ENCODE measurements around the gene SDCCAG8.
"Not testable (repeated sequence)": the region's sequence is repeated elsewhere in the genome, so short reads cannot be mapped to it uniquely, and the experiment has no call there.

The SDCCAG8 gene

DNA sequence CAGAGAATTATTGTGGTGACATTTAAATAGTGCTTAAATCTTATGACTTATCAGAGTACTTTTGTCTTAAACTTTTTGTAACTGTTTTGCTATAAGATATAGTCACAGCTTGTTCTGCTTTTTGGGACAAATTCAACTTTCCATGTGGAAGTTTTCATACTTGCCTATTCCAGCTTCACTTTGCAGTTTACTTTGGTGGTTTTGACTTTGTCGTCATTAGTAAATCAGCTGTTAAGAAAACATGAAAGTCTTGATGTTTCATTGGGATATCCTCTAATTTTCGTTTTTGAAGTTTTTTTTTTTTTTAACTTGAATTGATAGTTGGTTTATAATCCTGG, 31.3 kb downstream of the SDCCAG8 start:
- no peak for DNase-seq

DNA sequence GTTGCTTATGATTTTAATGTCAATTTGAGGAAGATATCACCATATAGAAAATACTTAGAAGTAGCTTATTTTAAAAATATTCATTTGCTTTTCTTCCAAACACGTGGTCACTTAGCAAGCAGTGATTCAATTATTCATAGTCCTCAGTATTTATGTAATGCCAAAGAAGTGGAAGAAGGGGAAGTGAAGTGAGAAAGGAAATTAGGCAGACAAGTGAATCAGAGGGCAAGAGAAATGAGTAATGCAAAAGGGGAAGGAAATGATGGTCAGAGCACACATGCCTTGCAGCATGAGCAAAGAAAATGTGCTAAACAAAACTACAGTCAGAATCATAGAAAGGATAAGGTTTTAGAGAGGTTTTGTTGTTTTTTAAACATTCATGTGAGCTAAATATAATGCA, 31.8 kb downstream of the SDCCAG8 start:
- peak; percentile 9 to 29 for DNase-seq

DNA sequence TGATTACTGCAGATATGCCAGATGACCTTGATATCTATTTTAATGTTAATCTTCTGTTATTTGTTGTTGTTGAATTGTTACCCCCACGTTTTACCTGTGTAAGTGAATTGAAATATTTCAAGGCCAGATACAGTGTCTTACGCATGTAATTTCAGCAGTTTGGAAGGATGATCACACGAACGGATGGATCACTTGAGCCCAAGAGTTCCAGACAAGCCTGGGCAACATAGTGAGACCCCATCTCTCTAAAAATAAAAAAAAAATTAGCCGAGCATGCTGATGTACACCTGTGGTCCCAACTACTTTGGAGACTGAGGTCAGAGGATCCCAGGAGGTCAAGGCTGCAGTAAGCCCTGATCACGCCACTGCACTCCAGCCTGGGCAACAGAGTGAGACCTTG, 32.2 kb downstream of the SDCCAG8 start:
- DNase-seq = no peak

DNA sequence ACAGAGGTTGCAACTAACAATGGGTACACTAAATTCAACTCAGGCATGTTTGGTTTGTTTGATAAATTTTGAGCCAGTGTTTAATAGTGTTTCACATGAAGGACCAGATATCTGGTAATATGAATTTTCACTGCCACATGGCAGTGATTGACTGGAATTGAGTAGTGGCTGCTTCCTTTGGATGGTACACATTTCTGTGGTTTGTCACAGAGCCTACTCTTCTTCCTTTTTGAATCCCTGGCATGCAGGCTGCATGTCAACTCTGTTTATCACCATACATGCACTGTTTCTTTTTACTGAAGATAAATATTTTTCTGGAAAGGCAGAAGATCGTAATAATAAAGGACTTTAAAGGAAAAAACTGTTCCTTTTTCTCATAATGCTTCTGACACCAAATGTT, 35.5 kb downstream of the SDCCAG8 start:
- no peak for DNase-seq

DNA sequence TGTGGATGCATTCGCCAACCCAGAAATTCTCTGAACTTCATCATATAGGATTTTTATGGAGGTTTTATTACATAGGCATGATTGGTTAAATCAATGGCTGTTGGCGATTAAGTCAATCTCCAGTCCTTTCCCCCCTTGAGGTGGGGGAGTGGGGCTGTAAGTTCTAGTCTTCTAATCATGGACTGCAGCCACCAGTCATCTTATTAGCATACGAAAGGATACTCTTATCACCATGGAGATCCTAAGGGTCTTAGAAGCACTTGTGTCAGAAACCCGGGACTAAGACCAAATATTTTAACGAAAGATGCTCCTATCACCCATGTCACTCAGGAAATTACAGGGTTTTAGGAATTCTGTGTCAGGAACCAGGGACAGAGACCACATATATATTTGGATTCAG, 36.3 kb downstream of the SDCCAG8 start:
- no peak for DNase-seq

DNA sequence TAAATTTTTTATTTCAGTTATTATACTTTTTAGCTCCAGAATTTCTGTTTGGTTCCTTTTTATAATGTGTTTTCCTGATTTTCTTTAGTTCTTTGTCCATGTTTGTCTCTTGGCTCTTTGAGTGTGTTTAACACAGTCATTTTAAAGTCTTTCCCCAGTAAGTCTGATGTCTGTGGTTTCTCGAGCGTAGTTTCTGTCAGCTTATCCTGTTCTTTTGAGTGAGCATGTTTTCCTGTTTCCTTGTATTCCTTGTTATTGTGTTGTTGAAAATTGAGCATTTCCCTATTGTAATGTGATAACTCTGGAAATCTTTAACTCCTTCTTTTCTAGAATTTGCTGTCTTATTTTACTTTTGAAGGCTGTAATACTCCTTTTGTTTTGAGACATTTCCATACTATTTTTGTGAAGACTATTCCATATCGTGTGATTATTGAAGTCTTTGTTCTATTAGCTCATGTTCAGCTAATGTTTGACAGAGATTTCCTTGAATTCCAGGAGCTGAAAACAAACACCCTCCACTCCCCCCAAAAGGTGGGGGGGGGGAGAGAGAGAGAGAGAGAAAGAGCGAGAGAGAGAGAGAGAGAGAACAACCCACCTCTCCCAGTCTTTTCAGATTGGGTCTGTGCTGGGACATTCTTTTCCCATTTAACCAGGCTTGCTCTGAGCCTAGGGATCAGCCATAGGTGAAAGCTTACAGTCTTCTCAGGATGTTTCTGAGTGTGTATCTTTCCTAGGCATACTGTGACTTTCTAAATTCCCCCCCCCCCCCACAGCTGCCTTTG, 38.3 kb downstream of the SDCCAG8 start:
- no peak for DNase-seq

DNA sequence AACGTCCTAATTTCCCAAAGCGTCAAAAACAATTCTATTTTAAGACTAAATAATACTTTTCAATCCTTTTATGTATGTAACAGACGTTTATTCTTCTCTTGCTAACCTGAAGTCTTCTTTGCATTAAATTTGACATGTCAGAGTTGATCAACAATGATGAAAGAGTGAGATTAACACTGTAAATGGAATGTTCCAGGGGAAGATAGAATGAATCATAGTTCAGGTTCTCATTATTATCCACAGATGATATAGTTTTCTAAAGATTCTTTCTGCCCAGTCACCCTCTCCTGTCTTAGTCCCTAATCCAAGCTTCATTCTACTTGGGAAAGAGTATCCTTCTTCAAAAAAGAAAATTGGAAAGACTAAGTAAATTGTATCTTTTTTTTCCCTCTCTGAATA, 38.9 kb downstream of the SDCCAG8 start:
- DNase-seq = no peak

DNA sequence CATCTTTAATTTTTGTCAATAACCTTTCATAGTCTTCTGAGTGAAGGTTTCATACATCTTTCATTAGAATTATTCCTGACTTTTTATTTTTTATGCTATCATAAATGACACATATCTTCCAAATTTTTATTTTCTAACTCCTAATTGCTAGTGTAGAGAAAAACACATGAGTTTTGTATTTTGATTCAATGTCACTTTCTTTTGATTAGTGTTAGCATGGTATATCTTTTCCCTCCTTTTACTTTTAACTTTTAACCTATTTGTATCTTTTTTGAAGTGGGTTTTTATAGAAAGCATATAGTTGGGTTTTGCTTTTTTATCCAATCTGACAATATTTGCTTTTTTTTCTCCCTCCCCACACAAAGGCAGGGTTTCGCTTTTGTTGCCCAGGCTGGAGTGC, 43.2 kb downstream of the SDCCAG8 start:
- DNase-seq = no peak

DNA sequence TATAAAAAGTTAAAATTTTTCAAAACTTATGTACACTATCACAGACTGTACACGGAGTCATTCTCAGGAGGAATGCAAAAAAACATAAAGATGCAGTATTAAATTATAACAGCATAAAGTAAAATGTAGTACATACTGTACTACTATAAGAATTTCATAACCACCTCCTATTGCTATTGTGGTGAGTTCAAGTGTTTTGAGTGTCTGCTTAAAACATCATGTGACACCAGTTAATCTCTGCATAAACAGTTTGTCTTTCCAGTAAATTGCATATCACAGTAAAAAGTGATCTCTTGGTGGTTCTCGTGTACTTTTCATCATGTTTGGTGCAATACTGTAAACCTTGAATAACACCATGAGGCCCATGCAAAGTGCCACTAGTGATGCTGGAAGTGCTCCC, 45.2 kb downstream of the SDCCAG8 start:
- DNase-seq = no peak

DNA sequence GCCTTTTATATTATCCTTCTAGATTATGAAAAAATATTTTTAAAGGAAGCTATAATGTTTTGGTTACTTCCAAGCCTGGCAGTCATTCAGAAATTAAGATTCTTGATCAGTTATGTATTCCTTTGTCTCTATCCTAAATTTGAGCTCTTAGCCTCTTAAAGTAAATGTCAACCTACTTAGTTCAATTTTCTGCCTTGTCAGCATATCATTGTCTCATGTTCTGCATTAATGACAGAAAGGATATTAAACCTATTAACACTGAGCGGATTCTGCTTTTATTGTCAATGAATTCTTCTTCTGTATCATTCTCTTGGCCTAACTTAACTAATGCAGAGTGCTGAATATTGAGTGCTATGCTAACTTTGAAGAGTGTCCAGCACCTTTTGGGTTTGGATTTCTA, 56.0 kb downstream of the SDCCAG8 start:
- DNase-seq = no peak

DNA sequence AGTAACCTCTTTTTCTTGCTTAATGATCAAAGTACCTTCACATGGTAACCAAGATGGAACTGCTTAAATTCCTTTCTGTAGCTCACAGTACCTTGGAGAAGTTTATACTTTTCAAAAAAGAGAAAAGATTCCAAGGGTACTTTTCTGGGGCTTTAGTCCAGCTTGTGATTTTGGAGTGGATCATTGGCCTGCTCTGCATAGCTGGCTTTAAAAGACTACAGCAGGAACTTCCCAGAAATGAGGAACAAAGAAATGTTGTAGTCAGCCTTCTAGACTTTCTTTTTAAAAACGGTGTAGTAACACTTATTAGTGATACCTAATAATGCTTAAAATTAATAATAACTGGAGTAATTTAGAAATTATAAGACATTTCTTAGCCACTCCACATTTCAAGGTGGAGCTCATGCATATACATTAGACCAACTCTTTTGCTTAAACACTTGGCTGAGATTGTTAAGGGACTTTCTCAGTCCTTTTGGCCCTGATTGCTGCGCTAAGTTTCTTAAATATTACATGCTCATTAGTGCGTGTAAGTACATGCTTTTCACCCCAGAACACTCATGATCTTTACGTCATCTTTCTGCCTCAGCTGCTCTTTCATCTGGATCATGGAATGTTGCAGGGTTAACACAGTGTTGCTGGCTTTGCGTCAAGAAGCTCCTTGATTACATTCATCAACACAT, 57.3 kb downstream of the SDCCAG8 start:
- no peak for DNase-seq

DNA sequence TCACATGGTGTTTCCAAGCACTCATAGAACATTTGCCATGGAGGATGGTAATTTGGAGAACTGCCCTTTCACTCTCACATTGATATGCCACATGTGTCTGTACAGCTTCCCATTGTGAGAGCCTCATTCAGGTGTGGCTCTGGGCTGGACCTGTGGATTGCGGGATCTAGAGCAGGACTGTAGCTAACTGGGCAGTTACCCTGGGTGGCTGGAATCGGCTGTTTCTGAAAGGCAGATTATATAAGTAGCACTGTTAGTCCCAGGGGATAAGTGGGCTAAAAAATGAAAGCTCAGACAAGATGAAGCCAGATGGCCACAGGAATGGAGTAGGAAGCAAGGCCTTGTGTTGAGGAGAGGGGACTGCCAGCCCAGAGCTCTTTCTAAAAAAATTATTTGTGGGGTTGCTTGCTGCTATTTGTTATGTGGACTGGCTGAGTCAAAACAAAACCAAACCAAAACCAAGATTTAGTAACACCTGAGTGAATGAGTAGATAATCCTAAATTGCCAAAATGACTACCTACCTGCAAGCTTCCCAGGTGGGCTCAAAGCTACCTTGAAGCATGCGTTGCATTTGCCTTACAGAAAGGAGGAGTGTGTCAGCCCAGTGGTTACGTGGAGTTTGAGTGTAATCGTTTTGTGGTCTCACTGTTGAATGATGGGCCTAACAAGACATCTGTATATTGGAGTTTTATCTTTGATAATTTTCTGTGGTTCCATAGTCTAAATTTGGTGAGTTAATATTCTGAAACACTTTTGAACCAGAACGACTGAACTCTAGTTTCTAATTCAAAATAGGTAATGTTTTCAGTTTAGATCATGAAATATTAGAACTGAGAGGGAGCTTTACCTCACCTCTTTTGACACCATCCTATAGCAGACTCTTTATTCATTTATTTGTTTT, 58.0 kb downstream of the SDCCAG8 start:
- DNase-seq = no peak

DNA sequence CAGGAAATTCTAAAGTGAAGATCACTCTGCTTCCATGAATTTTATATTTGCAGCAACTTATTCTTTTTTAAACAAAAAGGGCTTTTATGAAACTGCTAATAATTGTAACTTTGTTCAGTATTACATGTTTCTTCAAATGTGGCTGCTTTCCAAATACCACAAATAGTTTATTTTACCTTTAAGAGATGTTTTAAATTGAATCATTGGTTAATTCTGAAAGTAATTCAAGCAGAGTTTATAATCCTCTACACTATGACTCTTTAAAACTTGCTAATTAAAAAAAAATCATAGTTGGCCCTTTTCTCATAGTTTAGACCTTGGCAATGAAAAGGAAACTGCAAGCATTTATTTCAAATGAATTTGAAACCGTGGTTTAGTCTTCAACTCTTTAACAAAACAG, 59.6 kb downstream of the SDCCAG8 start:
- no peak for DNase-seq

DNA sequence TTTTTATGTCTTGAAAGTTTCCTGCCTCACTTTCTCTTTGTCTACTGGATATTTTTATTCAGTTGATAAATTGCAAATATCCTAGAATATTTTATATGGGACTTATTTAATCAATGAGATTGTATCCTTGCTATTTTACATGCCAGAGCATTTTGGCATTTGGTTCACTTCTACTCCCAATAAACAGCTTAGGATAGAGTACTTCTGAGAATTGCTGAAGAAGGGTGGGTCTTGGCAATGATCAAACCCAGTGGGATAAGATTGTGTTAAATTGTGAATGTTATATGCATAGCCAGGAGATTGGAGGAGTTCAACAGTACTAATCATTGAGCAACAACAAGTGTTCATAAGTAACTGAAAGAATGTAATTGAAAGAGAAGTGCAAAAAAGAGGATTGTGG, 60.1 kb downstream of the SDCCAG8 start:
- no peak for DNase-seq

DNA sequence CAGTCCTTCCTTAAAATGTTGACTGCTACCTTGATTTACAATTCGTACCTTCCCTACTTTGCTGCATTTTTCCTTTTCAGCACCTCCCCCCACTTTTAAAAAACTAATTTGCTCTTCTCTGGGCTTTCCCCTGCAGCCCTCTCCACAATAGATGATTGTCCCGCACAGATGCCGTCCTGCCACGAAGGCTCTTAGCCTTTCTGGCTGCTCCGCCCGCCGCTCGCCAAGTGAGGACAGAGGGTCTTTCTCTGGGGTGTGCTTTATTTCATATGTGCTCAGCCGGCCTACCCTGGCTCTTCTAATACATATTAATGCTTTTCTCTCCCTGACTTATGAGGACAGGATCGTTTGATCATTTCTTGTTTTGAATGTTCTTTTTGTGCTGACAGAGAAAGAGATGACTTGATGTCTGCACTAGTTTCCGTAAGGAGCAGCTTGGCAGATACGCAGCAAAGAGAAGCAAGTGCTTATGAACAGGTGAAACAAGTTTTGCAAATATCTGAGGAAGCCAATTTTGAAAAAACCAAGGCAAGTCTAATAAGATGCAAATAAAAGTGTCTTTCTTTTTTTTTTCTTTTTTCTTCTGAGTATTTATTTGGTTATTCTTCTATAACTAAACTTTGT, 60.6 kb downstream of the SDCCAG8 start:
- no peak for DNase-seq

DNA sequence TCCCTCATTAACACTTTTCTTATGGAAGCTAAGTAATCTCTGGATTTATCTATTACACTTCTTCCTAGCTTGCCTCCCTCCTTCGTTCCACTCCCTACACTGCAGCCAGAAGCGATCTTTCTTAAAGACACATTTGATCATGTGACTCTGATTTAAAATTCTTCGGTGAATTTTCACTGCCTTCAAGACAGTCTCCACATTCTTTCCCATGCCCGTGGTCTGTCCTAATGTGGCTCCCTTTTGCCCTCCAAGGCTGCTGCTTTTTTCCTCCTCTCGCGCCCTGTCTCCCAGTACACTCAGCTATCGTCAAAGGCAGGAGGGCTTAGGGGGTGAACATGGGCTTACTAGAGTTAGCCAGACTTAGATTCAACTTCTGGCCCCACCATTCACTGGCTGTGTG, 64.4 kb downstream of the SDCCAG8 start:
- no peak for DNase-seq

DNA sequence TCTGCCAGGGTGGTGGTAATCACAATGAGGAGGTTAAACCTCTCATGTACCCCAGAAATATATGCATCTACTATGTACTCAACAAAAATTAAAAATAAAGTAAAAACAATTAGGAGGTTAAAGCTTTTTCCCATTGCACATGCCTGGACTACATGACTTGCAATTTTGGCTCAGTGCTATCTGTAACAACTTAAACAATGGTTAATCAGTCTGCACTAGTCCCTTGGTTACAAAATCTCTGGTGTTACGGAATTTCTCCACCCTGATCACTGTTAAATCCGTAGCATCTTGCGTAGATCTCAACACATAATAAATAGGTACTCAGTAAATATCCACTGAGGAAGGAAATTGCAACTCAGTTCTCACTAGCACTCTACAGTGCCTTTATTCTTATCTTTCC, 66.5 kb downstream of the SDCCAG8 start:
- DNase-seq = no peak

DNA sequence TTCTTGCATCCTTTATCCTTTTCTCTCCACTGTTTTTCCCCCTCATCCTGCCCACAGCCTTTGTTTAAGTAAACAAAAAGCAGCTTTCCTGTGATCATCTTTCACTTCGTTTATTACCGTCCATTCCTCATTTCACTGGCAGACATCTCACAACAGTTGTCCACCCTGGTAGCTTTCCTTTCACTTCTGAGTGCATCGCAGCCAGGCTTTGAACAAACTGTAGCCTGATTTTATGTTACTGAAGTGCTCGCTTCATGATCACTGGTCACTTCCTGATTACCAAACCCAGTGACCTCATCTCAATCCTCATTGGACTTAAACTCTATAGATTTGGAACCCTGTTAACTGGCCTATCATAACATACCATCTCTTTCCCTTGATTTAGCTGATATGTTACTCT, 67.7 kb downstream of the SDCCAG8 start:
- no peak for DNase-seq

DNA sequence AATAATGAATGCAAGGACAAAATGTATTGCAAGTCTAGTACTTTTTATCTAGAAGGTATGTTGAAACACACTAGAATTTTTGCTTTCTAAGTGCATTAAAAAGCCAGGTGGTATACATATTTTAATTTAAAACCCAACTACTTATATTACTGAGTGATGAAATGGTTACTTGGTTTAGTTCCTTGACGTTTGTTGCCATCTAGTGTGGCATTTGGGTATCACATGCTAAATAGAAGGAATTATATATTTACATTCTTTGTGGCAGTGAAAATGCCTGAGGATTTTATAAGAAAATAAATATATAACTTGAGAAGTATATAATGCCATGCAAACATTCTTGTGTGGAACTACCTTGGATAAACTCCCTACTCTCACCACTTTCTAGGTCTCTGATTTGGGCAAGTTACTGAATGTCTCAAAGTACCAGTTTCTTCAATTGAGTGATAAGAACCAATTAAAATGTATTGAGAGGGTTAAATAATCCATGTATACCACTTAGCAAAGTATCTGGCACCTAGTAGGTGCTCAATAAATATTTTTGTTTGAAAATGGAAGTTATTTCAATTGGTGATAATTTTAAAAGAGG, 69.6 kb downstream of the SDCCAG8 start:
- DNase-seq = peak in 1 of 2 donors; percentile 59

DNA sequence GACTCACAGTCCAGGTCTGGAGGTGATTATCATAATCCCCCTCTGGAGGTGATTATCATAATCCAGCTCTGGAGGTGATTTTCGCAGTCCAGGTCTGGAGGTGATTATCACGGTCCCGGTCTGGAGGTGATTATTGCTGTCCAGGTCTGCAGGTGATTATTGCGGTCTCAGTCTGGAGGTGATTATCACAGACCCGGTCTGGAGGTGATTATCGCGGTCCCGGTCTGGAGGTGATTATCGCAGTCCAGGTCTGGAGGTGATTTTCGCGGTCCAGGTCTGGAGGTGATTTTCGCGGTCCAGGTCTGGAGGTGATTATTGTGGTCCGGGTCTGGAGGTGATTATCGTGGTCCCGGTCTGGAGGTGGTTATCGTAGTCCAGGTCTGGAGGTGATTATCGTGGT, 76.6 kb downstream of the SDCCAG8 start:
- DNase-seq = no peak

DNA sequence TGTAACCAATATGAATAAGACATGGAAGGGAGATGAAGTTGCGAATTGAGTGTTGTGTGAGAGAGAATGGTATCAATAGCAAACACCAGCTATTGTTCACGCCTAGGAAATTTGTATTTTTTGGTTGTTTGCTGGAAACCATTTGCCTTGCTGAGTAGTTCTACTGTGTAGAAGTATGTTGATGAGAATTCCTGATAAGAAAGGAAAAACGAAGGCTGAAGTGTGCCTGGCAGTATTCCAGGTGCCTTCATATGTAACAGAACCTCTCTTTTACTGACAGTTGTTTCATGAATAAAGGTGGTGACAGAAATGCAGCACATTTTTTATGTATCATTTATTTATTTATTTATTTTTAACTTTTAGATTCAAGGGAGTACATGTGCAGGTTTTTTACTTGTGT, 79.5 kb downstream of the SDCCAG8 start:
- DNase-seq = no peak

DNA sequence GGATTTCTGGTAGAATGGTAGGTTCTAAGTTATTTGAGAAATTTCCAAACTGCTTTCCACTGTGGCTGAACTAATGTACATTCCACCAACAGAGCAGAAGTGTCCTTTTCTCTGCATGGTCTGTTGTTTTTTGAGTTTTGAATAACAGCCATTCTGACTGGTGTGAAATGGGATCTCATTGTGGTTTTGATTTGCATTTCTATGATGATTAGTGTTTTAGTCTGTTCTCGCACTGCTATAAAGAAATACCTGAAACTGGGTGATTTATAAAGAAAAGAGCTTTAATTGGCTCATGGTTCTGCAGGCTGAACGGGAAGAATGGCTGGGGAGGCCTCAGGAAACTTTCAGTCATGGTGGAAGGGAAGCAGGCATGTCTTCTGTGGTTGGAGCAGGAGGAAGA, 80.3 kb downstream of the SDCCAG8 start:
- DNase-seq = no peak

DNA sequence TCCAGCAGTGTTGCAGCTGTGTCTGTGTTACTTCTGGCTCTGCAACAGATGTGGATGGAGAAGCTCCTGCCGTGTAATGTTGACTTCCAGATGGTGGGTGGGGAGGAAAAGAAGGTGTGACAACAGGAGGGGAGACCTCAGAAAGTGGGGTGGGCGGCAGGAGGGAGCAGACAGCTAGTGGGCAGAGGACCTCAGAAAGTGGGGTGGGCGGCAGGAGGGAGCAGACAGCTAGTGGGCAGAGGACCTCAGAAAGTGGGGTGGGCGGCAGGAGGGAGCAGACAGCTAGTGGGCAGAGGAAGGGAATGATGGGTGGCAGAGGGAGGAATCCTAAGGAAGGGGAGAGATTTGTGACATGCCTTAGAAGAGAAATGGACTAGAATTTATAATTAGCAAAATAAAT, 83.0 kb downstream of the SDCCAG8 start:
- DNase-seq = not testable (repeated sequence)

Data from CD4-positive, alpha-beta T cell treated with Interleukin-1 beta for 1 hour (primary cell).